Astrocyte (in vitro differentiated cells and primary cell): Measurements from ENCODE around the gene PEX7. TPM values are rescaled to one million over a fixed set of nuclear protein-coding genes. Genes with fewer than 3 reads are reported as not detected.

Experiments
- DNase-seq: peaks from one replicate; pipeline ENCODE4 v3.0.0-alpha.2; 2010; ENCODE audit warnings: low read depth
- FAIRE-seq: peaks from 2 replicates; lab custom pipeline; 2011; peaks lifted over from hg19 to GRCh38; lab: Jason Lieb, UNC
- H2AFZ ChIP-seq: 2 replicates; pipeline ENCODE4 v1.6.0; 2012; ENCODE audit warnings: low read depth, low read length, inconsistent platforms
- H3K27ac ChIP-seq: 2 replicates; pipeline ENCODE4 v1.5.1; 2011; ENCODE audit warnings: low read depth, low read length, inconsistent platforms
- H3K27me3 ChIP-seq: 2 replicates; pipeline ENCODE4 v1.6.0; 2011; ENCODE audit warnings: low read length, inconsistent platforms; ENCODE audit not compliant: insufficient read depth
- H3K36me3 ChIP-seq: 2 replicates; pipeline ENCODE4 v1.5.1; 2011; ENCODE audit warnings: low read length, inconsistent platforms; ENCODE audit not compliant: insufficient read depth
- H3K4me1 ChIP-seq: 2 replicates; pipeline ENCODE4 v1.5.1; 2011; ENCODE audit warnings: low read length, inconsistent platforms; ENCODE audit not compliant: insufficient read depth
- H3K4me2 ChIP-seq: 2 replicates; pipeline ENCODE4 v1.6.0; 2012; ENCODE audit warnings: low read length, inconsistent platforms
- H3K4me3 ChIP-seq: 2 replicates; pipeline ENCODE4 v1.5.1; 2011; ENCODE audit warnings: low read depth, mild to moderate bottlenecking, low read length, inconsistent platforms; ENCODE audit not compliant: insufficient read depth
- H3K79me2 ChIP-seq: 2 replicates; pipeline ENCODE4 v1.6.0; 2012; ENCODE audit warnings: mild to moderate bottlenecking, low read length, inconsistent platforms; ENCODE audit not compliant: insufficient read depth
- H3K9ac ChIP-seq: 2 replicates; pipeline ENCODE4 v1.6.0; 2012; ENCODE audit warnings: mild to moderate bottlenecking, low read length, inconsistent platforms
- H3K9me3 ChIP-seq: 2 replicates; pipeline ENCODE4 v1.5.1; 2012; ENCODE audit warnings: low read depth, mild to moderate bottlenecking, low read length, inconsistent platforms; ENCODE audit not compliant: insufficient read depth
- H4K20me1 ChIP-seq: 2 replicates; pipeline ENCODE4 v1.6.0; 2012; ENCODE audit warnings: low read length, inconsistent platforms; ENCODE audit not compliant: insufficient read depth
- H3K27ac Mint-ChIP-seq: one replicate; pipeline ENCODE4 v1.8.0; 2021; ENCODE audit warnings: mild to moderate bottlenecking, mixed read lengths; ENCODE audit not compliant: unreplicated experiment
- H3K27me3 Mint-ChIP-seq: one replicate; pipeline ENCODE4 v1.8.0; 2021; ENCODE audit warnings: low read depth, mixed read lengths; ENCODE audit not compliant: unreplicated experiment
- H3K36me3 Mint-ChIP-seq: one replicate; pipeline ENCODE4 v1.8.0; 2021; ENCODE audit warnings: low read depth, mixed read lengths; ENCODE audit not compliant: unreplicated experiment
- H3K4me1 Mint-ChIP-seq: one replicate; pipeline ENCODE4 v1.8.0; 2021; ENCODE audit warnings: low read depth, mixed read lengths; ENCODE audit not compliant: unreplicated experiment
- H3K4me3 Mint-ChIP-seq: one replicate; pipeline ENCODE4 v1.8.0; 2021; ENCODE audit warnings: mild to moderate bottlenecking, moderate library complexity, mixed read lengths; ENCODE audit not compliant: unreplicated experiment
- H3K9me3 Mint-ChIP-seq: one replicate; pipeline ENCODE4 v1.8.0; 2021; ENCODE audit warnings: mild to moderate bottlenecking, mixed read lengths; ENCODE audit not compliant: unreplicated experiment
- CTCF ChIP-seq: IDR thresholded peaks from 2 replicates; pipeline ENCODE4 v1.5.1; 2011; ENCODE audit warnings: low read depth, mild to moderate bottlenecking, inconsistent platforms, low read length, moderate library complexity; ENCODE audit not compliant: insufficient read depth
- EZH2 ChIP-seq: IDR thresholded peaks from 2 replicates; pipeline ENCODE4 v1.6.1; 2012; ENCODE audit warnings: mild to moderate bottlenecking, low read length, inconsistent platforms; ENCODE audit not compliant: insufficient read depth
- total RNA-seq: library from RNA; stranded (reverse); gene quantifications from 2 replicates; pipeline ENCODE4 v1.2.1, GENCODE V29; 2021

Gene PEX7
- total RNA-seq, 1 donor from 2014 or later: 4.8 TPM

GRCh38 chr6:136932599-136932998 lies 110.2 kb downstream of the PEX7 start:
- Histone ChIP-seq H3K36me3 (no peaks in the 10 kb centered on the region), H2AFZ (no peak overlapping the region), H3K4me2 (no peak overlapping the region), H3K79me2 (no peaks in the 10 kb centered on the region), H3K4me3 (no peak overlapping the region), H3K27me3 (peaks cover 14% of the 10 kb centered on the region), H3K9ac (no peak overlapping the region), H4K20me1 (no peaks in the 10 kb centered on the region), H3K9me3 (no peaks in the 10 kb centered on the region), H3K4me1 (no peaks in the 10 kb centered on the region), H3K27ac (no peak overlapping the region)
- Mint-ChIP-seq H3K36me3 (no peaks in the 10 kb centered on the region), H3K4me3 (no peak overlapping the region), H3K27me3 (peaks cover 10% of the 10 kb centered on the region), H3K9me3 (no peaks in the 10 kb centered on the region), H3K27ac (no peak overlapping the region), H3K4me1 (no peaks in the 10 kb centered on the region)
- FAIRE-seq: no peak
- no peak for TF ChIP-seq EZH2
- no peak for TF ChIP-seq CTCF
- no peak for DNase-seq

- no peaks in the 10 kb centered on the region for H3K27me3 ChIP-seq
- TF ChIP-seq EZH2 (no peak), CTCF (no peak)
- H3K4me3 Mint-ChIP-seq: no peak overlapping the region
- peaks cover 4% of the 10 kb centered on the region for H3K9me3 Mint-ChIP-seq
- H2AFZ ChIP-seq: no peak overlapping the region
- H3K4me2 ChIP-seq: no peak overlapping the region
- peaks cover 2% of the 10 kb centered on the region for H3K27me3 Mint-ChIP-seq
- no peak overlapping the region for H3K27ac ChIP-seq
- H3K4me3 ChIP-seq: no peak overlapping the region
- H3K9ac ChIP-seq: no peak overlapping the region
- H3K36me3 ChIP-seq: no peaks in the 10 kb centered on the region
- FAIRE-seq (no peak), DNase-seq (no peak)
- H3K4me1 ChIP-seq: no peaks in the 10 kb centered on the region
- no peaks in the 10 kb centered on the region for H3K79me2 ChIP-seq
- H3K9me3 ChIP-seq: no peaks in the 10 kb centered on the region
- no peaks in the 10 kb centered on the region for H4K20me1 ChIP-seq
- H3K36me3 Mint-ChIP-seq: no peaks in the 10 kb centered on the region
- no peaks in the 10 kb centered on the region for H3K4me1 Mint-ChIP-seq
- H3K27ac Mint-ChIP-seq: no peak overlapping the region
Measured at GRCh38 chr6:136945072-136945471, 122.7 kb downstream of the PEX7 start.

GRCh38 chr6:136945711-136946121 lies 123.3 kb downstream of the PEX7 start:
- Mint-ChIP-seq H3K36me3 (no peaks in the 10 kb centered on the region), H3K9me3 (peaks cover 4% of the 10 kb centered on the region), H3K4me1 (no peaks in the 10 kb centered on the region), H3K27ac (no peak overlapping the region), H3K4me3 (no peak overlapping the region), H3K27me3 (peaks cover 2% of the 10 kb centered on the region)
- DNase-seq (no peak), FAIRE-seq (no peak)
- no peaks in the 10 kb centered on the region for H3K9me3 ChIP-seq
- no peaks in the 10 kb centered on the region for H3K27me3 ChIP-seq
- no peaks in the 10 kb centered on the region for H4K20me1 ChIP-seq
- TF ChIP-seq CTCF (no peak), EZH2 (no peak)
- H3K4me2 ChIP-seq: no peak overlapping the region
- no peak overlapping the region for H2AFZ ChIP-seq
- no peaks in the 10 kb centered on the region for H3K36me3 ChIP-seq
- no peak overlapping the region for H3K27ac ChIP-seq
- no peaks in the 10 kb centered on the region for H3K4me1 ChIP-seq
- no peak overlapping the region for H3K4me3 ChIP-seq
- H3K9ac ChIP-seq: no peak overlapping the region
- no peaks in the 10 kb centered on the region for H3K79me2 ChIP-seq
